Measurements from ENCODE around the gene DSE.

GRCh38 chr6:116382587-116382986 is 11.8 kb downstream of the DSE start:
- no peak for TF ChIP-seq CTCF (IDR thresholded peaks at IDR 0.05)
- TF ChIP-seq POLR2AphosphoS5 (IDR thresholded peaks at IDR 0.05) = no peak
- no peak for TF ChIP-seq POLR2A (IDR thresholded peaks at IDR 0.05; ENCODE audit: low read depth)
- TF ChIP-seq EP300 (IDR thresholded peaks at IDR 0.05) = no peak
